Gastroesophageal sphincter (tissue), 4 donors: ENCODE measurements around the gene PLA2G10. TPM values are rescaled to one million over a fixed set of nuclear protein-coding genes. Genes with fewer than 3 reads are reported as not detected.

ENCODE experiments used
- ATAC-seq: fragments of 150-250 bp; one replicate; pipeline ENCODE4 v1.9.1; 2016; ENCODE audit warnings: mild to moderate bottlenecking, moderate library complexity
- H3K27ac ChIP-seq, 4 donors: fragments of 200-600 bp; sonication (generic) in 3 of 4; 1 replicate in 3 of 4; 2 replicates in 1 of 4; pipeline ENCODE4 v1.5.1; 2016 to 2019
- H3K27me3 ChIP-seq: fragments of 200-600 bp; sonication (generic); one replicate; pipeline ENCODE4 v1.5.1; 2019
- H3K36me3 ChIP-seq, 2 donors: fragments of 200-600 bp; sonication (generic); one replicate each; pipeline ENCODE4 v1.5.1; 2019; ENCODE audit warnings: control low read depth in 1 of 2
- H3K4me1 ChIP-seq, 3 donors: fragments of 200-600 bp; sonication (generic); 1 replicate in 2 of 3; 2 replicates in 1 of 3; pipeline ENCODE4 v1.5.1; 2016 to 2019; ENCODE audit warnings: control low read depth in 2 of 3
- H3K4me3 ChIP-seq, 2 donors: fragments of 200-600 bp; sonication (generic); one replicate each; pipeline ENCODE4 v1.5.1; 2019; ENCODE audit warnings: mild to moderate bottlenecking in 1 of 2, moderate library complexity in 1 of 2
- H3K9me3 ChIP-seq, 3 donors: fragments of 200-600 bp; sonication (generic); one replicate each; pipeline ENCODE4 v1.5.1; 2017 to 2019; ENCODE audit warnings: control low read depth in 2 of 3
- EP300 ChIP-seq: sonication (generic); formaldehyde crosslinking; IDR thresholded peaks from one replicate; pipeline ENCODE4 v1.6.1; 2017; ENCODE audit warnings: antibody characterized with exemption, mild to moderate bottlenecking
- POLR2A ChIP-seq, 2 donors: fragments of 450-650 bp; IDR thresholded peaks; one replicate each; pipeline ENCODE4 v1.6.1; 2017; ENCODE audit warnings: antibody characterized with exemption in 2 of 2, mild to moderate bottlenecking in 2 of 2, moderate library complexity in 1 of 2
- POLR2AphosphoS5 ChIP-seq: sonication (generic); formaldehyde crosslinking; IDR thresholded peaks from one replicate; pipeline ENCODE4 v1.6.1; 2017; ENCODE audit warnings: antibody characterized with exemption
- WGBS, 2 donors: methylation state at CpG; one replicate each; pipeline ENCODE4 v1.1.5; 2018; ENCODE audit warnings: low coverage in 1 of 2; 5-methylcytosine and 5-hydroxymethylcytosine counted together
- total RNA-seq, 4 donors: library from RNA; depleted of rRNA; stranded (reverse); fragments of >200 nt; gene quantifications; one replicate each; pipeline ENCODE4 v1.1.0, GENCODE V29; 2016
- TF ChIP-seq, protein P1 (sequence below), 4 experiments: fragments of 200-600 bp in 2 of 4; fragments of 450-650 bp in 2 of 4; sonication (generic) in 1 of 4; IDR thresholded peaks; one replicate each; pipeline ENCODE4 v1.5.1; 2017 to 2019; ENCODE audit warnings: antibody characterized with exemption in 4 of 4, mild to moderate bottlenecking in 2 of 4, moderate library complexity in 2 of 4

The PLA2G10 gene
- total RNA-seq, 4 donors from 2014 or later = not detected

DNA sequence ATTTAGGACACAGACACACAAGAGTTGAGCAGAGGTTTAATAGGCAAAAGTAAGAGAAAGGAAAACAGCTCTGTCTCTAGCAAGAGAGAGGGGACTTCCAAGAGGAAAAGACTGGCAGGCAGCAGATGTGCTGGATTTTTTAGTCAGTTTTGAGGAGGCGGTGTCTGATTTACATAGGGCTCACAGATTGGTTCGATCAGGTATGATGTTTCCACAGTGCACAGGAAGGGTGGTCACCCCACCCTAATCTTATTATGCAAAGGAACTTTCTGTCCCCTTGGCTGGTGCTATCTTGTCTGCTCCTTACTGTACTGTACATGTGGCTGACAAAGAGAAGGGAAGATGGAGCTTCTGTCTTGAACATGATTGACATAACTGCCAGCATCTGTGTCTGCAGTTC, 36.0 kb downstream of the PLA2G10 start:
- Histone ChIP-seq H3K36me3 (peaks cover 0 to 99% of the 10 kb centered on the region in 2 donors), H3K4me1 (no peaks in the 10 kb centered on the region), H3K4me3 (no peak overlapping the region), H3K27ac (no peak overlapping the region), H3K9me3 (no peaks in the 10 kb centered on the region), H3K27me3 (no peaks in the 10 kb centered on the region)
- TF ChIP-seq, protein P1, sequence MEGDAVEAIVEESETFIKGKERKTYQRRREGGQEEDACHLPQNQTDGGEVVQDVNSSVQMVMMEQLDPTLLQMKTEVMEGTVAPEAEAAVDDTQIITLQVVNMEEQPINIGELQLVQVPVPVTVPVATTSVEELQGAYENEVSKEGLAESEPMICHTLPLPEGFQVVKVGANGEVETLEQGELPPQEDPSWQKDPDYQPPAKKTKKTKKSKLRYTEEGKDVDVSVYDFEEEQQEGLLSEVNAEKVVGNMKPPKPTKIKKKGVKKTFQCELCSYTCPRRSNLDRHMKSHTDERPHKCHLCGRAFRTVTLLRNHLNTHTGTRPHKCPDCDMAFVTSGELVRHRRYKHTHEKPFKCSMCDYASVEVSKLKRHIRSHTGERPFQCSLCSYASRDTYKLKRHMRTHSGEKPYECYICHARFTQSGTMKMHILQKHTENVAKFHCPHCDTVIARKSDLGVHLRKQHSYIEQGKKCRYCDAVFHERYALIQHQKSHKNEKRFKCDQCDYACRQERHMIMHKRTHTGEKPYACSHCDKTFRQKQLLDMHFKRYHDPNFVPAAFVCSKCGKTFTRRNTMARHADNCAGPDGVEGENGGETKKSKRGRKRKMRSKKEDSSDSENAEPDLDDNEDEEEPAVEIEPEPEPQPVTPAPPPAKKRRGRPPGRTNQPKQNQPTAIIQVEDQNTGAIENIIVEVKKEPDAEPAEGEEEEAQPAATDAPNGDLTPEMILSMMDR (IDR thresholded peaks at IDR 0.05) = no peak
- WGBS, 2 donors = 81 to 86% methylated on average over 2 of the region's 2 CpGs
- no peak for ATAC-seq

DNA sequence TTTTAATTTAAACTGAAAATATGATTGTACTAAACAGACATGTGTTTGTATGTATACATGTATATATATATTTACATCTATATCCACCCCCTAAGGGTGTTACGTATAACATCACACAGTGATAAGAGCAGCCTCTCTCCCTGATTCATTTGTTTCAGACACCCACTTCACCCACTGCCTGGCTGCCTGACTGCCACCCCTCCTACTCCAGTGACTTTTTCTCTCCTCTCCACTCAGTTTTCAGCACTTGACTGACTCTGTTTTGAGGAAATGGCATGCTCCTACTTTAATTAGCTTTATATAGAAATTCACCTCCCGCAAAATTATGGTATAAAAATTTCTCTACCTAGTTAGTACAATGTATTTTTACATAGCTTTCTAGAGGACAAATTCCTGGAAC, 41.4 kb downstream of the PLA2G10 start:
- Histone ChIP-seq H3K36me3 (peaks cover 0 to 99% of the 10 kb centered on the region in 2 donors), H3K9me3 (no peaks in the 10 kb centered on the region), H3K4me3 (no peak overlapping the region), H3K4me1 (no peaks in the 10 kb centered on the region), H3K27ac (no peak overlapping the region), H3K27me3 (no peaks in the 10 kb centered on the region)
- 86 to 94% methylated on average over 2 of the region's 2 CpGs for WGBS, 2 donors
- no peak for ATAC-seq
- no peak for TF ChIP-seq POLR2A (IDR thresholded peaks at IDR 0.05)
- TF ChIP-seq EP300 = no peak
- TF ChIP-seq, protein P1 (IDR thresholded peaks at IDR 0.05) = no peak
- no peak for TF ChIP-seq POLR2AphosphoS5

DNA sequence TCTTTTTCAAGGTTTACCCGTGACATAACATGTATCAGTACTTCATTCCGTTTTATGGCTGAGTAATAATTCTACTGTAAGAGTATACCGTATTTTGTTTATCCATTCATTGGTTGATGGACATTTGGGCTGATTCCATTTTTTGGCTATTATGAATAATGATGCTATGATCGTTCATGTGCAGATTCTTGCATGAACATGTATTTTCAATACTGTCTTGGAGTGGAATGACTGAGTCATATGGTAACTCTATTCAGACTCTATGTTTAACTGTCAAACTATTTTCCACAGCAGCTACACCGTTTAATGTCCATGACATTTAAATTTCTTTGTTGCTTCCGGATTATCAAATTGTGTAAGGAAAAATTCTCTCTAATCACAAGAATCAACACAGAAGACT, 43.5 kb downstream of the PLA2G10 start:
- Histone ChIP-seq H3K27me3 (no peaks in the 10 kb centered on the region), H3K4me3 (no peak overlapping the region), H3K36me3 (peaks cover 0 to 99% of the 10 kb centered on the region in 2 donors), H3K4me1 (no peaks in the 10 kb centered on the region), H3K9me3 (no peaks in the 10 kb centered on the region), H3K27ac (no peak overlapping the region)
- WGBS, 2 donors = 55 to 57% methylated on average over 6 of the region's 6 CpGs
- ATAC-seq = no peak
- TF ChIP-seq POLR2AphosphoS5 (no peak), POLR2A (IDR thresholded peaks at IDR 0.05) (no peak), EP300 (no peak)
- TF ChIP-seq, protein P1 (IDR thresholded peaks at IDR 0.05) = no peak

DNA sequence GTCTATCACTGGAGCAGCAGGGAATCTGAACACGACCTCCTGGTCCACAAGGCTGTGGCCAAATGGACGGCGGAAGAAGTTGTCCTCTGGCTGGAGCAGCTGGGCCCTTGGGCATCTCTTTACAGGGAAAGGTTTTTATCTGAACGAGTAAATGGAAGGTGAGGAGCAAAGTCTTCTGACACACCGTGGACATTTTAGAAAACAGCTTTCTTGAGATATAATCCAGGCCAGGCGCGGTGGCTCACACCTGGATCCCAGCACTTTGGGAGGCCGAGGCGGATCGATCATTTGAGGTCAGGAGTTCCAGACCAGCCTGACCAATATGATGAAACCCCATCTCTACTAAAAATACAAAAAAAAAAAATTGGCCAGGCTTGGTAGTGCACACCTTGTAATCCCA, 44.3 kb downstream of the PLA2G10 start:
- Histone ChIP-seq H3K27ac (no peak overlapping the region), H3K4me1 (no peaks in the 10 kb centered on the region), H3K36me3 (peaks cover 0 to 99% of the 10 kb centered on the region in 2 donors), H3K27me3 (no peaks in the 10 kb centered on the region), H3K4me3 (no peak overlapping the region), H3K9me3 (no peaks in the 10 kb centered on the region)
- TF ChIP-seq POLR2AphosphoS5 (no peak), POLR2A (IDR thresholded peaks at IDR 0.05) (no peak), EP300 (no peak)
- TF ChIP-seq, protein P1 (IDR thresholded peaks at IDR 0.05) = no peak
- ATAC-seq = no peak
- WGBS, 2 donors = 88 to 100% methylated on average over 2 to 8 of the region's 10 CpGs

DNA sequence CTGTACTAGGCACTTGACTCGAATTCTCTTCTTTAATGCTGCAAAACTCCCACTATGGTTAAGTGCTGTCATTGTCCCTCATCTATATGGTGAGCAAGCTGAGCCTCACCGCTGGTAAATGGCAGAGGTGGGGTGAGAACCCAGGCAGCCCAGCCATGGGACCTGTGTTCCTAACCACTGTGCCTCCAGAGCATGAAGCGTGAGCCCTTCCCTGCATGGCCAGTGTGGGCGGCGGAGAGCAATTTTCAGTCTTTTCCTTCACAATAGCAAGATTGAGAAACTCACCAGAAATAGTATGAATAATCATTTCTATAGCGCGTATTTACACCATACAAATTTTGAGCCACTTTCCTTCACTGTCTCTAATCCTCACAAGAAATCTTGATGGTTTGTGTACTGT, 52.2 kb downstream of the PLA2G10 start:
- H3K27ac ChIP-seq = no peak overlapping the region
- H3K27me3 ChIP-seq = no peaks in the 10 kb centered on the region
- H3K4me3 ChIP-seq = no peak overlapping the region
- peaks cover 0 to 53% of the 10 kb centered on the region in 2 donors for H3K36me3 ChIP-seq
- H3K9me3 ChIP-seq = no peaks in the 10 kb centered on the region
- 87 to 96% methylated on average over 4 to 7 of the region's 7 CpGs for WGBS, 2 donors
- no peak for ATAC-seq
- H3K4me1 ChIP-seq = peaks cover 0 to 31% (median 0%) of the 10 kb centered on the region in 3 donors
- TF ChIP-seq POLR2AphosphoS5 (no peak), EP300 (no peak), POLR2A (IDR thresholded peaks at IDR 0.05) (no peak)
- TF ChIP-seq, protein P1 (IDR thresholded peaks at IDR 0.05) = no peak
